Stimulated activated CD8-positive, alpha-beta memory T cell treated with anti-CD3 and anti-CD28 coated beads, Interleukin-2, amount 100 ng/mL, for 1 hour (primary cell): ENCODE measurements around the gene MYRIP.
"Not testable (repeated sequence)": the region's sequence is repeated elsewhere in the genome, so short reads cannot be mapped to it uniquely, and the experiment has no call there.

Source experiments
- DNase-seq, 2 donors: peaks; one replicate each; pipeline ENCODE4 v3.0.0-alpha.2; 2020; ENCODE audit warnings: low read depth in 2 of 2

Gene MYRIP

DNA sequence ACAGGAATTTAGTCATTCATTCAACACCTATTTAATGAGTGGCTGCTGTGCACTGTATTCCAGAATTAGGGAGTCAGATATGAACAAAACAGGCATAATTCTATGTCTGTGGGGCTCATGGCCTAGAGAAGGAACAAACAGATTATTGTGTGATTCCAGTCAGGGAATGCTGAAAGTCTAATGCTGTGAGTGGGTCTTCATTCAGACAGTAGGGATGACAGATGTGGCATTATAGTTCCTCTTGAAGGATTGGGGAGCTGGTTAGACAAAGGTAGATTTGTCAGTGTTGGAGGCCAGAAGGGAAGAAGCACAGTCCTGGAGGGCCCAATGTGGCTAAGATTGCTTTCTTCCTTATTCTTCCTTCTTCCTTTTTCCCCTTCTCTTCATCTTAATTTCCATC is 273.7 kb downstream of the MYRIP start:
- DNase-seq: no peak

DNA sequence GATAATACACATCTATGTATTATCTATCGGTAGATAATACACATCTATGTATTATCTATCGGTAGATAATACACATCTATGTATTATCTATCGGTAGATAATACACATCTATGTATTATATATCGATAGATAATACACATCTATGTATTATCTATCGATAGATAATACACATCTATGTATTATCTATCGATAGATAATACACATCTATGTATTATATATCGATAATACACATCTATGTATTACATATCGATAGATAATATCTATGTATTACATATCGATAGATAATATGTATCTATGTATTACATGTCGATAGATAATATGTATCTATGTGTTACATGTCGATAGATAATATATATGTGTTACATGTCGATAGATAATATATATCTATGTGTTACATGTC is 275.0 kb downstream of the MYRIP start:
- not testable (repeated sequence) for DNase-seq

DNA sequence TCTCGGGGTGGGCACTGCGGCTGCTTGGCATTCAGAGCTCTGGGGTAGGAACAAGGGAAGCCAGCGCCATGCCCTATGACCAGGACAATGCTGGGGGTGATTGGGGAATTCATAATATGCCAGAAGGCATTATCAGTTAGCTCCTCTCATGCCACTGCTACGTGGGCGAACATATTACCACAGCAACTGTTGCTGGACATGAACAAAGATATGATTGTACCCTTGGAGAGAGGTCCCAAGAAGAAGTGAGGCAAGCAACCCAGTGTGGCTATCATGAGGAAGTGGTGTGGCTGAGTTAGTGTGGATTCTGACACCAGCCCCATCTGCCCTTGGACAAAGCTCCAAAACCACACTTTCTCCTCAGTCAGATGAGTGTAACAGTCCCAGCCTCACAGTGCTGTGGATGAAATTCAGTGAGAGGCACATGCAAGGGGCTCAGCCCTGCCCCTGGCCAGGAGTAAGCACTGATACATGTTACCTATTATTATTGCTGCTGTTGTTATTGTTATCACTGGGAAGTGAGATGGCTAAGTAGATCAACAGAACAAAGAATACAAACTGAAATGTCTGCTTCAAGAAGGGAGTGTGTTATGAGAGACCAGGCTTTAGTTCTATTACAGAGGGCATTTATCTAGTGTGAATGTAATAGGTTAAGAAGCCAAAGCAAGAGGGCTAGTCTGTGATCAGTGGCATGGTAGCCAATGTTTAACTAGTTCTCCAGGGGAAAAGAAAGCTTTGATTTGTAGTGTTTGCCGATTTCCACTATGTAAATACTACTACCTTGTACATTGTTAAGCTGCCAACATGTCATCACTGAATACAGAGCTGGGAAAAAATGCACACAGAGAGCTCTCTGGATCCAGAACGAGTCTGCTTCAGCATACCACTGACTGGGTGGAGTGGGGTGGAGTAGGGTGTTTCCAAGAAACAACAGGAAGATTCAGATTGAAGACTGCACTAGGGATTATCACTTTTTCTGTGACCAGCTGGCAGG is 277.8 kb downstream of the MYRIP start:
- no peak for DNase-seq

DNA sequence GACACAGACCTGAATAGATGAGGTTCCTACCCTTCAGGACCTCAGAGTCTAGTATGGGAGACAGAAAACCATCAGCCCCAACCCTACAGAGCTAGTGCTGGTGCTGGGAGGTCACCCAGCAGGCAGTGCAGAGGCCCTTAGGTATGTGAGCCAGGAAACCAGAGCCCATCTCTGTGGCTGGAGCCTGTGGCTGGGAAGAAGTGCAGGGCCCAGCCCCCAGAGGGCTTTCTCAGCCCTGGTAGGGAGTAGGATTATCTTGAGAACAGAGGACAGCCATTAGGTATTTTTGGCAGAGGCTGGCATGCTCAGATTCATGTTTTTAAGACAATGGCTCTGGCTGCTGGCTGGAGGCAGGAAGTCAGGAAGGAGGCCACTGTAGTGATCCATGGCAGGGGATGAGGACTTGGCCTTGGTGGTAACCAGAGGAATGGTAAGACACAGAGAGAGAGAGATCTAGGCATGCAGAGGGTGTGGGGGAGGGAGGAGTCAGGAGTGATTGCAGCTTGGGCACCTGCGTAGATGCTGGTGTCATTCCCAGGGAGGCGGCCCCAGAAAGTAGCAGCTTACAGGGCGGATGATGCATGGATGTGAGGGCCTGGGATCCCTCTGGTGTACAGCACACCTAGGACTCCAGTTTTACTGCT is 279.2 kb downstream of the MYRIP start:
- no peak for DNase-seq

DNA sequence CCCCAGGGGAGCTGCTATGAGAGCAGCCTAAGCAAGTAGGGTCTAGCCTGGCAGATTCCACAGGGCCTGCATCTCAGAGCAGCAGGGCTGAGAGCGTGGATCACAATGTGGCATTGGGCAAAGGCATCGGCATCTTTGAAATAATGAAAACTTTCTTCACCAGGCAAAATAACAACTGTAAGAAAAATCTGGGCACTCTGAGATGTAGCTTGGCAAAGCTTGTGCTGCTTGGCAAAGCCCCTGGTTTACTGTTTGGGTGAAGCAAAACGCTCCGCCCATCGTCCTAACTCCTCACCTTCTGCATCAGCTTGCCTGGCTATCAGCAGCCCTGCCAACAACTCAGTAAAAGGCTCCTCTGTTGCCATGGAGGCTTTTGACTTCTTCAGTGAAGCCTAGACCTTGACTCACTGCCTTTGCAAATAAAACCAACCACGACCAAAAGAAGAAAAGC is 287.3 kb downstream of the MYRIP start:
- no peak for DNase-seq

DNA sequence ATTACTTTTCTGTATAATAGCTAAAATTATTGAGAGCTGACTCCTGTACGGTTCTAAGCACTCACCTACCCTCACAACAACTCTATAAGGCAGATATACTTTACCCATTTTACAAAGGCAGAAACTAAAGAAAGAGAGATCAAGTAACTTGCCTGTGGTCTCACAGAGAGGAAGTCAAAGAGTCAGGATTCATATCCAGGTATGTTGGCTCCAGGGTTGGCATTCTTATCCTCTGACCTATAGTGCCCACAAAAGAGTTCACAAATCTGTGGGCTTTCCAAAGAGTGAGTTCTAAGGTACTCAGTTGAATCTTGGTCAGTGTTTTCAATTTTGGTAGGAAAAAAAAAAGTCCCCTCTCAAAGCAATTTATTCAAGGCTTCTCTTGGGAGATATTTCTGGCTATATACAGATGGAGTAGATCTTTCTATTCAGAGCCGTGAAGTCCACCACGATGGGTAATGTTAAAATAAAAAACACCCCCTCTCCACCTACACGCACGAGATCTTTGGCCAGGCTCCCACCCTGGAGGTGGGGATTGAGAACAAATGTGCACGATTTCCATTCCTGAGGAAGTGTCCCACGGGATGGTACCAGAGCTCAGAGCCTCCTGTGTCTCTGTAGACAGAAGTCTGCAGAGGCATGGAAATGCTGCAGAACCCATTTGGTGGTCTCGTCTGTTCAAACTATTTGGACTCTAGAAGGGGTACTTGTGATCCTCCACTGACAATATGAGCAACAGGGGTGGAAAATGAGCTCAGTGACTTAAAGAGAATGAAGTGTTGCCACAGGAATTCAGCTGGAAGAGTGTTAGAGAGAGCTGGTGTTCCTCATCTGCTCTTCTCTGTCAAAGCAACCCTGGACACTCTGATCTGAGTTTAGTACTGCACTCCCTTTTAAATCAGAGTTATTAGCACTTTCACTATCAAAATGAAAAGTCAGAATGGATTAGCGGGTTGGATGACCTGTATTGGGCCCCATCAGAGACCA is 288.0 kb downstream of the MYRIP start:
- no peak for DNase-seq

DNA sequence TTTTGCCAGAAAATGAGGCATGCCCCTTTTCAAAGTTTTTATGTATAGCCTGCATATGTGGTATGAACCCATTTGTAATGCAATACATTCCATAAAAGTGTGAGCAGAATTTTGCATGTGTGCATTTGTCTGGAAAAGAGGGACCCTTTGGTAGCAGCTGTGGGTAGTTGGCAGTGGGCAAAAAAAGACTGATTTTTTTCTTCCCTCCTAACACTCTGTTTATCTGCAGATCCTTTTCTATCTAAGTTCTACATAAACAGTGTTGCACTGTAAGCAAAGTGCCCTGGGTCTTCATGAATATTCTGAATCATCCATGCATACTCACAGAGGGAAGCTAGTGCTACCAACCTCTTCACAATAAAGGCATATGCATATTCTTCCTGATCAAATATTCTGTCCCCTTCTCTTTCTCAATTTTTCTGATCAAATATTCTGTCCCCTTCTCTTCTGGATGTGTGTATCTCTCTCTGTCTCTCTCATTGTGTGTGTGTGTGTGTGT is 288.9 kb downstream of the MYRIP start:
- DNase-seq: no peak

DNA sequence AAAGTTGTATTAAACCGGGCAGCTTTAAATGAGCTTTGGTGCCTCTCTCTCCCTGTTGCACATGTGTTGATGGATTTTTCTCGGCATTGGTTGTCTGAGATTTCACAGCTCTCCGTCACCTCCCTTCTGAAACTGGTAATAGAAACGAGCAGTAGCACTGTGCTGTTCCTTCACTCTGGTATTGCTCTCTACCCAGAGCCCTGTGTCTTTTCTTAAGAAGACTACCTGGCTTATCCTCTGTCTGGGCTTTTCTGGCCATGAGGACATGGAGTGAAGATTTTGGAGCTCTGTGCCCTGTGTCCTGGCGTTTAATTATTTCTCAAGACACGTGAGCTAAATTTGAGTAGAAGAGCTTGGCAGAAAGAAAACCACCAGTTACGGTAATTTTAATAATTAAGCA is 290.5 kb downstream of the MYRIP start:
- DNase-seq: no peak

DNA sequence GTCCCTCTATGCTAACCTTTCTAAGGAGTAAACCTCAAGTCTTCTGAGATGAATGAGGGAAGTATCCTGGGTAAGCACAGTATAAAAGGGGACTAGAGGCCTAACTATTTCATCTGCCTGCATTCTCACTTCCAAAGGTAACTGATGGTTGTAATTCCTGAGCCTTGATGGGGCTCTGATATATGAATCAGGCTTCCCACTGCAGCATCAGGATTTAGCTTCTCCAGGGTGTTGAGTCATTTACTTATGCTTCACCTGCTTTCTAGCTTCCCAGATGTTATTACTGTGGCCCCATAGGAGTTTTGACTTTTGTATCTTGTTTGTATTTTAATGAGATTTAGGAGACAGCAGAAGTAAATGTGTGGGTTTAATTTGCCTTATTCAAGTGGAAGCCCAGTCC is 292.8 kb downstream of the MYRIP start:
- no peak for DNase-seq

DNA sequence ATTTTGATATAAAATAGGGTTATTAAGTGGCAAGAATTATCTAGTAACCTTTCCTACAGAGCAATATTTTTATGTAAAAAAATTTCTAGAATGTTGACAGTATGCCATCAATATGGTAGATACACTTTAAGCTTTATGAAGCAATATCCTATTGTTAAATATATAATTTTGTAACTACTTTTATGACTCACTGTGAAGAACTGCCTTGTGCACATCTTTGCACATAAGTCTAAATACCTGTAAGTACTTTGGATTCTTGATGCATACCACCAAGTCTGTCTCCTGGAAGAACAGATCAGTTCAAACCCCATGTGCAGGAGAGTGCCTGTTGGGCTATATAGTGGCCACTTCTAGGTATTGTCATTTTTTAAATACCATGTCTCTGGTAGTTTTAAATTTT is 294.4 kb downstream of the MYRIP start:
- DNase-seq: no peak

DNA sequence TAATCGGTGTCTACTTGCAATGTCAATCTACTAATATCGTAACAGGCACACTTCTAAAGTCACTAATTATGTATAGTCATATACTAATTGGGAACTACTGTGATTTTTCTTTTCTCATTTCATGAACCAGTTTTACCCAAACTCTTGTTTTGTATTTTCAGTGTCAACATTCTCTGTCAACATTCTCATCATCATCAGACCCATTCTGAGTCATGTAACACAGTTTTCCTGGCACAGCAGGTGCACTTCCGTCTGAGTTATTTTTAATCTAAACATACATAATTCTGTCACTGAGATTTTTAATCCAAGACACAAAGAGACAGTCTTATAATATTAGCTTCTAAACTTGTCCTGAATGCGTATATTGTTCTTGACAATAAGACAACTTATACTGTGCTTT is 295.0 kb downstream of the MYRIP start:
- DNase-seq: no peak

DNA sequence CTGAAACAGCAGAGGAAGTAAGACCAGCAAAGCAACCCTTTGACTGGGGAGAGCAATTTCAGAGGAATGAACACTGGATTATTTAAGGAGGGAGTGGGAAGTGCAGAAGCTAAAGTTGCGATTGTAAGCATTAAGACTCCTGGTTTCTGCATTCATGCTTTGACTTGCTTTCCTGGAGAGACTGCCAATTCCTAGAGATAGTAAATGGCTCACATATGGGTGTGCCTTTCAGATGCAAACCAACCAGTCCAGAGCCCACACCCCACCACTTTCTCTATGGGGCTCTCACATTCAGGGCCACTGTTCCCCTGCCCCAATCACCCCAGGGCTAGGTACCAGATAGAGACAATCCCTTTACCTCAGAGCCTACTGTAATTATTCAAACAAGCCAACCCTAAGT is 299.2 kb downstream of the MYRIP start:
- no peak for DNase-seq

DNA sequence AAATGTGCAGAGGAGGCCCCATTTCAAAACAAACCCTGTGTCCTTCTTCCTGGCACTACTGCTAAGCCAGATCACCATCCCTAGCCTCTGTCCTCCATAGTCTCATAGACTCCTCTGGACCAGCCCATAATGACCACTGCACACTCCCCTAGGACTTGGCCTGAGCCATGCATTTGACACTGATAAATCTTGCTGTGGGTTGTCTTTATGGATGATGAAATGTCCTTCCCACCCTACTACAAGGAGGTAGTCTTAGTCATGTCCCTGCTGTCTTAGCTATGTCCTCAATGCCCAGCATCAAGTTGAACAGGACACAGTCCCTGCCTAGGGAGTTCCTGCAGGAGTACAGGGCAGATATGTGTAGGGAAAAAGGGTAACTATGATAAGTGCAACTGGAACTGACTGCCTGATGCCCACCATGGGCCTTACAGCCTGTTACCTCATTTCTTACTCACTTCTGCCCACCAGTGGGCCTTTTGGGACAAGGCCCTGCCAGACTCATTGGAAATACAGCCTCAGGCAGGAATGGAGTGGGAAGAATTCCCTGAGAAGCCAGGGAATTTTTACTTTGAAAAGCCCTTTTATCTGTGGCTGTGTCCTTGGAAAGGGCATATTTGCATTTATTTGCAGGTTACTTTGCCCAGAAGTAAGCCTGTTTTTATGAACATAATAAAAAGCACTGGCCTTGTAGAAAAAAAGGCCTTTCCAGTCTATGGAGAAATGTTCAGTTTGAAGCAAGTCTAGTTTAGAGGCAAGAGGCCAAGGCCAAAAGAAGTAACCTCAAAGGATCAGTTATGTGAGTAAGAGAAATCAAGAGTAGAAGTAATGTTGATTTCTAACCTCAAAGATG is 300.5 kb downstream of the MYRIP start:
- no peak for DNase-seq

DNA sequence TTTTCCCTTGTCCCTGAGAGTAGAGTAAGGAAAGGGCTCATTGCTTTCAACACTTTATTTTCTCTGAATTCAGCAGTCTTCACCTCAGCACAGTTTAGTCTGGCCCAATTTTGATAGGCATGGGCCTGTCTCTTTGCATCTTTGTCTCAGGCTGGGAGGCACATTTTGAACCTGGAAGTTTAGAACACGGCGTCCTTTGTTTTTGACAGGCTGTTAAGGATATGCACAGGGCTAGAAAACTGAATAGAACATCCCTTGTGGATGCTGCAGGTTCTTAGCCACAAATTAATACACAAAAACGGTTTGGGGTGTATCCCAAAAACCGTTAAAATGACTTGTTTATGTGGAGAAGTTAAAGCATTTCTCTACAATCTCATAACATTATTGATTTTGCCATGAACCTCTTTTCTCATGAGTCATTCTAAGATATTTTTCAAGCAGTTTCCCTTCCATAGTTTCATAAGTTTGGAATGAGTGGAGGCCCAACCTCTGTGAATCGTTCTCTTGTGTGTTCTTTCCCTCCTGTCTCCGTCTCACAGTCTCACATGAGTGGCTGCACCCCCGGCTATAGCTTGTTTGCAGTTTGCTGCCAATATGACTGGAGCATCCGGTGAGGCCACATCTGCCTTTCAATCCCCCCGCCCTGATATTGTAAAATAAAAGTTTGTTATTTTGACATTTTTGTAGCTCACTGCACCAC is 307.2 kb downstream of the MYRIP start:
- DNase-seq: no peak

DNA sequence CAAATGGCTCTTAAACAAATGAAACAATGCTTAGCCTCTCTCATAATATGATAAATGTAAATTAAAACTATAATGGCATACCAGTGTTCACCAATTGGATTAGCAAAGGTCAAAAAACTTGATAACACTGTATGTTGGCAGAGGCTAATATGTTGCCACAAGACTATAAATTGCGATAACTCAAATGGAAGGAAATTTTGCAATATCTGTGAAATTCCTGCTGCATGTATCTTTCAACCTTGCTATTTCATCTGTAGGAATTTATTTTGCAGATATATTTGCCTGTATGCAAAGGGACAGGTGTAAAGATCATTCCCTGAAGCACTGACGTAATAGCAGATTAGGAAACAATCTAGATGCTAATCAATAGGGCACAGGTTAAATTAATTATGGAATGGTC is 308.7 kb downstream of the MYRIP start:
- no peak for DNase-seq

DNA sequence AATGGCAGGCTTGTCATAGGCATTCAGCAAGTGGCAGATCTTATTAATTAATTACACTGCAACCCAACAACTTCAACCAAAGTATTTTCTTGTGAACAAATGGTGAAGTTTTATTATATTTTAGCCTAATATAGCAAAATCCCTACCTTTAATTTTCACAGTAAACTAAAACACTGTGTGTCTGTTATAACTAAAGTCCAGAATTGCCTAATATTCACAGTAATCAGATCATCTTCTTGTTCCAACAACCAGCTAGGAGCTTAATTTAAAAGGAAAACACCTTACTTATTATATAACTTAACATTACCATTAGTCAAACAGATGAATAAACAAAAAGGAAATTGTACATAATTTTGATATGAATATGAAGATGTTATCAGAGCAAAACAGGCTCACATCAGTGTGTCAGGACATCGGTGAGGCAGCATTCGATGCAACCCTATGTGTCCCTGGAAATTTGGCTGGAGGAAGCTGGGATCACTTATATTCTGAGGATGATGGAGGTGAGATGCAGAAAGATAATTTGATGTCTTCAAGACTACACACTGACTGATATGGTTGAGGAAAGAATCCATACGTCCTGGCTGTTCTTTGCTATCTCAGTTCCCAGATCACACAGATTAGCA is 310.8 kb downstream of the MYRIP start:
- no peak for DNase-seq

DNA sequence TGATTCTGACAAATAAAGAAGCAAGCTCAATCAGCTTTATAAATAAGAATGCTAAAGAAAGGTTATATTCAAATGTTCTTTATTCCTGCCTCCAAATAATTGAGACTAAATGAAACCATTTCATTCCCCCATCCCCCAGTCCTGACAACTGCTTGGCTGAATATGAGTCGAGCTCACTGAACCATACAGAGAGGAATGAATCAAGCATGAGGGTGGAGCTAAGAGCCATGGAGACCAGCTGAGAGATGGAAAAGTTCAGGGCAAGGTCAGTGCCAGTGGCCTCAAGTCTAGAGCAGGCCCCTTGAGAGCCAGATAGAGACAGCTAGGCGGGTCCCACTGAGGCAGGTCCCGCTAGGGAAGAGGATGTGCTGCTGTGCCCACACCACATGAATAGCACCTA is 311.4 kb downstream of the MYRIP start:
- DNase-seq: no peak

DNA sequence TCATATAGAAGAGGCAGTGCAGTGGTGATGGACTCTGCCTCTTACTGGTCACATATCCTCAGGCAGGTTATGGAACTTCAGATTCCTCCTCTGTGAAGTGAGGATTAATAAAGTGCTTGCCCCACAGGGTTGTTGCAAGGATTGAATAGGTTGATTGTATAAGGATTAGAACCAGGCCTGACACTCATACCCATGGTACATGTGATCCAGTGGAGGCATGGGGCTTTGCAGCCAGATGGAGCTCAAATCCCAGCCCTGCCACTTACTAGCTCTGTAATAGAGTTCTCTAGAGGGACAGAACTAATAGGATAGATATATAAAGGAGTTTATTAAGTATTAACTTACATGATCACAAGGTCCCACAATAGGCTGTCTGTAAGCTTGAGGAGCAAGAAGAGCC is 315.5 kb downstream of the MYRIP start:
- no peak for DNase-seq

DNA sequence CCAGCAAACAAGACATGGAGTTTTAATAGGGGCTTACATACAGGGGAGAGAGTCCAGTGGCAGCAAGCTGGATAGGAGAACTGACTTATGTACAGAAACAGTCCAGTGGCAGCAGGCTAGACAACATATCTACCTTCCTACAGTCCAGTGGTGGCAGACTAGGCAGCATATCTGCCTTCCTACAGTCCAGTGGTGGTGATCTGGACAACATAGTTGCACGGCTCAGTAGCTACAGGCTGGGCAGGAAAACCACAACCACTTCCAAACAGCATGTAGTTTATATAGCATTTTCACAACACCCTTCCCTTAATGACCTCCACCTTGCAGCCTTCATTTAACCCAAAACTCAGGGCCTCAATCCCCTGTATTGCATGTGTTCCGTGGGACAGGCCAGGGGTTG is 318.8 kb downstream of the MYRIP start:
- no peak for DNase-seq

DNA sequence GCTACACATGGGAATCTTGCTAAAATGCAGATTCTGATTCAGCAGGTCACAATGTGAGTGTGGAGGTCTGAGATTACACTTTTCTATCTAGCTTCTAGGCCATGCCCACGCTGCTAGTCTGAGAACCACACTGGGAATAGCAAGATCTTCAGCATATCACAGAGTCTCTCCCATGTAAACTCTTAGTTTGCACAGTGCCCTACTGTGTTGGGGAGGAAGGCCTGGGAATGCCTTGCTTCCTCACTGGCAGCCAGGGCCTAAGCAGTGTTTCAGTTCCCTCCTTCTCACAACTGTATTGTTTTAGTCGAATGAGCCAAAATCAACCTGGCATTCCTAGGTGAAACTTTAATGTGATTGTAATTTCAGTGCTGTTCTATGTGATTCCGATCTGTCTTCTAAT is 320.1 kb downstream of the MYRIP start:
- no peak for DNase-seq
